HUES48 (cell line): ENCODE measurements around the gene CYP8B1.

ENCODE experiments used
- H3K27ac ChIP-seq: one replicate; pipeline ENCODE4 v1.7.0; 2013; ENCODE audit warnings: low read depth, low read length, inconsistent platforms
- H3K27me3 ChIP-seq: 2 replicates; pipeline ENCODE4 v1.6.1; 2013; ENCODE audit warnings: mild to moderate bottlenecking, low read length; ENCODE audit not compliant: control insufficient read depth, insufficient read depth
- H3K36me3 ChIP-seq: 2 replicates; pipeline ENCODE4 v1.6.1; 2013; ENCODE audit warnings: low read length; ENCODE audit not compliant: control insufficient read depth, insufficient read depth
- H3K4me1 ChIP-seq: 2 replicates; pipeline ENCODE4 v1.6.1; 2013; ENCODE audit warnings: mild to moderate bottlenecking, low read length; ENCODE audit not compliant: control insufficient read depth, insufficient read depth
- H3K4me3 ChIP-seq: 2 replicates; pipeline ENCODE4 v1.5.1; 2013; ENCODE audit warnings: mild to moderate bottlenecking, low read depth, low read length
- H3K9ac ChIP-seq: 2 replicates; pipeline ENCODE4 v1.6.1; 2013; ENCODE audit warnings: mild to moderate bottlenecking, low read depth, low read length, moderate library complexity
- H3K9me3 ChIP-seq: 2 replicates; pipeline ENCODE4 v1.6.1; 2013; ENCODE audit warnings: low read length; ENCODE audit not compliant: control insufficient read depth, insufficient read depth

The CYP8B1 gene, protein sequence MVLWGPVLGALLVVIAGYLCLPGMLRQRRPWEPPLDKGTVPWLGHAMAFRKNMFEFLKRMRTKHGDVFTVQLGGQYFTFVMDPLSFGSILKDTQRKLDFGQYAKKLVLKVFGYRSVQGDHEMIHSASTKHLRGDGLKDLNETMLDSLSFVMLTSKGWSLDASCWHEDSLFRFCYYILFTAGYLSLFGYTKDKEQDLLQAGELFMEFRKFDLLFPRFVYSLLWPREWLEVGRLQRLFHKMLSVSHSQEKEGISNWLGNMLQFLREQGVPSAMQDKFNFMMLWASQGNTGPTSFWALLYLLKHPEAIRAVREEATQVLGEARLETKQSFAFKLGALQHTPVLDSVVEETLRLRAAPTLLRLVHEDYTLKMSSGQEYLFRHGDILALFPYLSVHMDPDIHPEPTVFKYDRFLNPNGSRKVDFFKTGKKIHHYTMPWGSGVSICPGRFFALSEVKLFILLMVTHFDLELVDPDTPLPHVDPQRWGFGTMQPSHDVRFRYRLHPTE

DNA sequence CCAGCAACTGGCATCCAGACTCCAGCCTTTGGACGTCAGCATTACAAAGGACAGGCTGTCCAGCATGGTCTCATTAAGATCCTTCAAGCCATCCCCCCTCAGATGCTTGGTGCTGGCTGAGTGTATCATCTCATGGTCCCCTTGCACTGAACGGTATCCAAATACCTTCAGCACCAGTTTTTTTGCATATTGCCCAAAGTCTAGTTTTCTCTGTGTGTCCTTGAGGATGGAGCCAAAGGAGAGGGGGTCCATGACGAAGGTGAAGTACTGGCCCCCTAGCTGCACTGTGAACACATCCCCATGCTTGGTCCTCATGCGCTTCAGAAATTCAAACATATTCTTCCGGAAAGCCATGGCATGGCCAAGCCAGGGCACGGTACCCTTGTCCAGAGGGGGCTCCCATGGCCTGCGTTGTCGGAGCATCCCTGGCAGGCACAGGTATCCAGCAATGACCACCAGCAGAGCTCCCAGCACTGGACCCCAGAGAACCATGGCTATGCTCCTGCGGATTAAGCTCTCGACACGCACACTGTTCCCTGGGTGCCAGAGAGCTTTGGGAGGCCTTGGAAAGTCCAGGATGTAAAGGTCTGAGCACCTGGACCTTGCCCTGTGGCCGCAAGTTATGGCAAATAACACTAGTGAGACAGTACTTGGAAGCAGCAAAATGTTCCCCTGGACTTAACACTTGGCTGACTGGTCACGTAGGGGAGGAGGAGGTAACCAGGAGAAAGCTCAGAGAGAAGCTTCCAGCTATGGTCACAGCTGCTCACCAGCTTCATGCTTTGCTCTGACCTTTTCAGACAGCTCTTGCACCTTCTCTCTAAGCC lies at the start of gene CYP8B1:
Gene CYP8B1 (minus strand): TSS at position 555 of the 827 bp plus-strand sequence. CDS start 63 bp downstream, at position 492.
- H3K27me3 ChIP-seq, result no peaks in the 10 kb centered on the region
- H3K4me1 ChIP-seq, result no peaks in the 10 kb centered on the region
- no peaks in the 10 kb centered on the region for H3K36me3 ChIP-seq
- H3K9ac ChIP-seq, result no peak within 1 kb of the TSS
- no peak within 1 kb of the TSS for H3K27ac ChIP-seq
- H3K9me3 ChIP-seq, result no peaks in the 10 kb centered on the region
- H3K4me3 ChIP-seq, result no peak within 1 kb of the TSS

DNA sequence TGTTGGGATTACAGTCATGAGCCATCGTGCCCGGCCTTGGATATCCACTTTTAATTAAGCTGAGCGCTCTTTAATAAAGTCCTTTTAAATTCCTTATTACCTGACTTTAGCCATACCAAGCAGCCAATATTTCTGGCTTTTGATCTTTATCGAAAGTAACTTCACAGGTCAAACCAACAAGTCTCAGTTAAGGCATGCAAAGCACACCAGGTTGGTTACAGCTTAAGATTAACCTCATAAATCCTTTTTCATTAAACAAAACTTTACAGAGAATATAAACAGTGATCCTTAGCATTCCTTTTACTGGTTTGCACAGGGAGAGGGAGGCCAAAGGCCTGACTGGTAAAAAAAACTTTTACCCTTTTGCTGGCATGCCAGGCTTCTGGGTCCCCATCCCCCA lies 47.9 kb upstream of the CYP8B1 start:
- no peak overlapping the region for H3K9ac ChIP-seq
- no peaks in the 10 kb centered on the region for H3K9me3 ChIP-seq
- no peaks in the 10 kb centered on the region for H3K36me3 ChIP-seq
- no peaks in the 10 kb centered on the region for H3K4me1 ChIP-seq
- H3K4me3 ChIP-seq, result no peak overlapping the region
- no peaks in the 10 kb centered on the region for H3K27me3 ChIP-seq
- no peak overlapping the region for H3K27ac ChIP-seq

DNA sequence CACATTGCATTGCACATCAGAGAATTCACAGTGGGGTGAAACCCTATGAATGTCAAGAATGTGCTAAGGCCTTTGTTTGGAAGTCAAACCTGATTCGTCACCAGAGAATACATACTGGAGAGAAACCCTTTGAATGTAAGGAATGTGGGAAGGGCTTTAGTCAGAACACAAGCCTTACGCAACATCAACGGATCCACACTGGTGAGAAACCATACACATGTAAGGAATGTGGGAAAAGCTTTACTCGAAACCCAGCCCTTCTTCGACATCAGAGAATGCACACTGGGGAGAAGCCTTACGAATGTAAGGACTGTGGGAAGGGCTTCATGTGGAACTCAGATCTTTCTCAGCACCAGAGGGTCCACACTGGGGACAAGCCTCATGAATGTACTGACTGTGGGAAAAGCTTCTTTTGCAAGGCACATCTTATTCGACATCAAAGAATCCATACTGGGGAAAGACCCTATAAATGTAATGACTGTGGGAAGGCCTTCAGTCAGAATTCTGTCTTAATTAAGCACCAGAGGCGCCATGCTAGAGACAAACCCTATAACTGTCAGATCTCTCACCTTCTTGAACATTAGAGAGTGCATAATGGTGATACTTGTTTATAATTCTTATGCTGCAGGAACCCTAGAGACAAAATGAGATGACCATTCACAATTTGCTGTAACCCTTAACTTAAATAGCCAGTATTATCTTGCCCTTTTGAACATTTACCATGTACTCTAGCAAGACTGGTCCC lies 39.3 kb upstream of the CYP8B1 start:
- Histone ChIP-seq H3K9ac (no peak overlapping the region), H3K9me3 (peaks cover 51% of the 10 kb centered on the region), H3K4me1 (no peaks in the 10 kb centered on the region), H3K27ac (peak overlapping the region; percentile 49), H3K27me3 (no peaks in the 10 kb centered on the region), H3K4me3 (no peak overlapping the region; the same call in 1 of the 2 replicates), H3K36me3 (no peaks in the 10 kb centered on the region)

DNA sequence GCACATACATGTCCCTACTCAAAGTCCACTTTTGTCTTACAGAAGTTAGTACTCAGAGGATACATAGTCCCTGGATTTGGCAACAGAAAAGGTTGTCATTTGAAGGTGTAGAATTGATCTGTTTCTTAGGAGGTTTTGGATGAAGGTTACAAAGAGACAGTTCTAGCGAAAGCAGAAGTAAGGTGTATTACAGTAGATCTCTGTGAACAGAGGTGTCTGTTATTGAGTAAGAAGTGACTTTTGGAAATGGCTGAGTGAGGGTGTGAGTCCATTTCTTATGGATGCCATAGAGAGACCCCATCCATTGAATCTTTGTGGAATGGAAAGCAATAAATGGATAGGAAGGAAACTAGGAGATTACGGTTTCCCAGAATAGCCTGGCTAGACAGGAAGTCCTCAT lies 35.9 kb upstream of the CYP8B1 start:
- Histone ChIP-seq H3K9me3 (peaks cover 35% of the 10 kb centered on the region), H3K9ac (no peak overlapping the region), H3K27me3 (no peaks in the 10 kb centered on the region), H3K4me1 (no peaks in the 10 kb centered on the region), H3K36me3 (no peaks in the 10 kb centered on the region), H3K27ac (no peak overlapping the region), H3K4me3 (no peak overlapping the region)

DNA sequence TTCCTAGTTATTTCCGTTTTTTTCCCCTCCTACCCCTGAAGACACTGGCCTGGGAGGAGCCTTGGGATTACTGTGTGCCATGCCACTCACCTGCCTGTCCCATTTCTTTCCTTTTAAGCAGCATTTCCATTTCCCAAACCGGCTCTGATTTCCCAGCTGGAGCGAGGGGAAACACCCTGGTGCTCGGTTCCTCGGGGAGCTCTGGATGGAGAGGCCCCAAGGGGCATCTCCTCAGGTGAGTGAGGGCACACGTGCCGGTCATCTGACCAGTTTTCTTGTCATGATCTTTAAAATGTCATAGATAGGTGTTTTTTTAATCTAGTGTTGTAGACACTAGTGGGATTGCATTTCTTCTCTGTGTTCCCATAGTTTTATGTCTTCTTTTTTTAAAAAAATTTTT lies 33.0 kb upstream of the CYP8B1 start:
- Histone ChIP-seq H3K27ac (no peak overlapping the region), H3K9me3 (peaks cover 11% of the 10 kb centered on the region), H3K9ac (no peak overlapping the region), H3K4me1 (no peaks in the 10 kb centered on the region), H3K27me3 (no peaks in the 10 kb centered on the region), H3K4me3 (no peak overlapping the region), H3K36me3 (no peaks in the 10 kb centered on the region)

DNA sequence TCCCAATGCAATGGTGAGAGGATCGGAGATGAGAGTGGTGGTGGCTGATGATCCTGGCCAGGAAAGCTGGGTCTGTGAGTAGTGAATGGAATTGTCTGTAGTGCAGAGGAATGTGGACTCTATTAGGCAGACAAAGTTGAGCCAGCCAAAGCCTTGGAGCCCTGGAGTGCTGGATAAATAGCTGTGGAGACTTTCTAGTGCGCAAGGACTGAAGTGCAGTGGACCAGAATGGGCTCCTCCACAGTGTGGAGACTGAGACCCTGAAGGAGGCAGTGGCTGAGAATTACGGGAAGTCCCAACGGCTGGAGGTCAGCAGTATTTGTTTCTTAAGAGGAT lies 31.1 kb upstream of the CYP8B1 start:
- Histone ChIP-seq H3K4me1 (no peaks in the 10 kb centered on the region), H3K36me3 (no peaks in the 10 kb centered on the region), H3K27me3 (no peaks in the 10 kb centered on the region), H3K9ac (no peak overlapping the region), H3K9me3 (no peaks in the 10 kb centered on the region; the same call in none of the 2 replicates), H3K27ac (no peak overlapping the region), H3K4me3 (no peak overlapping the region)

DNA sequence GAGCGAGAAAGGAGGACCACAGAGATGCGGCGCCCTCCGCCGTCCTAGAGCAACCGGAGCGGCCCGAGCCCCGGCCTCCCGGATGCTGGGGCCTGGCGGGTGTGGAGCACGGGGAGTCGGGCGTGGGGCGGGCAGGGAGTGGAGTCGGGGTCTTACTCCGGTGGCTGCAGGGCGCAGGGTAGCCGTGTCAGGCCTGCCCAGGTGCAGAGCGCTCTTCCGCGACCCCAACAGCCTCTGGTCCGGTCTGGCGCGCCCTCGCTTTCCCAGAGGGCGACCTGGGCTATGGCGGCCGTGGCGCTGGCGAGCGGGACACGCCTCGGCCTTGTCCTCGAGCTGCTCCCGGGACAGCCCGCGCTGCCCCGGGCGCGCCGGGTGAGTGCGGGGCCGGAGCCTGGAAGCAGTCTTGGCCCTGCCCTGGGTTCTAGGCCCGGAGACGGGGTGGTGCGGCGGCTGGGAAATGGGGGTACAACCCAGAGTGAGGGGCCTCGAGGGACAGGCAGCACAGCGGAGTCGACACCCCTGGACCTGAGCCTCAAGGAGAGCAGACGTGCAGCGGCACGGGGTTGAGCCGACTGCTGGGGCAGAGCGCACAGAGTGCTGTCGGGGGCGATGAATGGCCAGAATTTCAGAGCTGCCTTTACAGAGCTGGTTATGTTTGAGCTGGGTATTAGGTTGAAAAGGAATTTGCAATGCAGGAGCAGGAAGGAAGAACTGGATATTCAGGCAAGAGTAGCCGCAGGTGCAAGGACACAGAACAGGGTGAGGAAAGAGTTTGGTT lies 30.6 kb upstream of the CYP8B1 start, which contains the start of gene ZNF662:
Gene ZNF662 (plus strand): TSS at position 73 of the 778 bp plus-strand sequence. CDS start 1,973 bp downstream, outside the sequence.
- Histone ChIP-seq H3K9me3 (no peaks in the 10 kb centered on the region; the same call in none of the 2 replicates), H3K27me3 (no peaks in the 10 kb centered on the region), H3K36me3 (no peaks in the 10 kb centered on the region), H3K27ac (no peak within 1 kb of the TSS), H3K9ac (no peak within 1 kb of the TSS), H3K4me1 (no peaks in the 10 kb centered on the region), H3K4me3 (no peak within 1 kb of the TSS)

DNA sequence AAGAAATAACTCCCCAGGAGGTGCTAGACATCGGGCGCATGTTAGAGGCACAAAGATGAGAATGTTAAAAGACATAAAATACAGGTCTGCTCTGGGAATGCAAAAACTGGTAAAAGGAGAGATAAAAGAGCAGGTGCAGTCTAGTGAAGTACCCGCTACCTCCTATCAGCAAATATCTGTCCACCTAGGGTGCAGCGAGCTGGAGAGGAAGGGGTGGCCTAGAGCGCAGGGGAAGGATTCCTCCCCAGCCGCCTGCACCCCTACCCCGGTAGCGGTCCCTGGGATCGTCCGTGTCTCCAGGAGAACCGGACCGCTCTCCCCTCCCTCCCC lies 30.0 kb upstream of the CYP8B1 start:
- Histone ChIP-seq H3K27ac (no peak overlapping the region), H3K4me1 (no peaks in the 10 kb centered on the region), H3K4me3 (no peak overlapping the region), H3K9me3 (no peaks in the 10 kb centered on the region; the same call in none of the 2 replicates), H3K27me3 (no peaks in the 10 kb centered on the region), H3K9ac (no peak overlapping the region), H3K36me3 (no peaks in the 10 kb centered on the region)

DNA sequence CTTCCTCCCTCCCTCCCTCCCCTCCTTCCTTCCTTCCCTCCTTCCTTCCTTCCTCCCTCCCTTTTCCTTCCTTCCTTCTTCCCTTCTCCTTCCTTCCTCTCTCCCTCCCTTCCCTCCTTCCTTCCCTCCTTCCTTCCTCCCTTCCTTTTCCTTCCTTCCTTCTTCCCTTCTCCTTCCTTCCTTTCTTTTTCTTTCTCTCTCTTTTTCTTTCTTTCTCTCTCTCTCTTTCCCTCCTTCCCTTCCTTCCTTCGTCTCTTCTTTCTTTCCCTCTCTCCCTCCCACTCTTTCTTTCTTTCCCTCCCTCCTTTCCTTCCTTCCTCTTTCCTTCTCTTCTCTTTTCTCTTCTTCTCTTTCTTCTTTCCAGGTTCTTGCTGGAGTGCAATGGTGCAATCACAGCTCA lies 28.4 kb upstream of the CYP8B1 start:
- Histone ChIP-seq H3K27ac (no peak overlapping the region), H3K27me3 (no peaks in the 10 kb centered on the region), H3K9ac (no peak overlapping the region), H3K4me1 (no peaks in the 10 kb centered on the region), H3K4me3 (no peak overlapping the region), H3K36me3 (no peaks in the 10 kb centered on the region), H3K9me3 (no peaks in the 10 kb centered on the region; the same call in 1 of the 2 replicates)

DNA sequence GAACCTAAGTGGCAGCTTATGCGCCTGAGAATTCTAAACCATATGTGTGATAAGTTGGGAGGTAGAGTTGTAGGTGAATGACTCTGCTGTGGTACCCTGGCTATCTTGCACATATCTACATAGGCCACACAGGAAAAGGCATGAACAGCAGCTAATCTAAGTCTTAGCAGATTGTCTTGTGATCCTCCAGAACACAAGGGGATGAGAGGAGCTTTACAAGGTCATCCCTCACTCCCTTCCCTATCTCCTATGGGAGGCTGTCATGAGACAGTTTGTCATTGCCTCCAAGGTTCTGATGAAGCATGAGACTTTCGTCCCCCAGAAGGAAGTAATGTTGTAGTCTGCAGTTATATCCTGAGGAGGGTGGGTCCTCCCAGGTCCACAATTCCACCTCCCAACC lies 26.6 kb upstream of the CYP8B1 start:
- no peaks in the 10 kb centered on the region for H3K36me3 ChIP-seq
- H3K9me3 ChIP-seq, result no peaks in the 10 kb centered on the region; the same call in 1 of the 2 replicates
- H3K9ac ChIP-seq, result no peak overlapping the region
- no peak overlapping the region for H3K4me3 ChIP-seq
- H3K27ac ChIP-seq, result no peak overlapping the region
- no peaks in the 10 kb centered on the region for H3K4me1 ChIP-seq
- no peaks in the 10 kb centered on the region for H3K27me3 ChIP-seq
